Chondrocyte (in vitro differentiated cells): ENCODE data around the gene SNED1. TPM values are rescaled to one million over a fixed set of nuclear protein-coding genes. Genes with fewer than 3 reads are reported as not detected.

Experiments
- DNase-seq: peaks from one replicate; pipeline ENCODE4 v3.0.0; 2021; ENCODE audit warnings: mixed read lengths, low spot score
- H3K27ac Mint-ChIP-seq: one replicate; pipeline ENCODE4 v1.8.0; 2021; ENCODE audit warnings: mild to moderate bottlenecking, moderate library complexity, mixed read lengths; ENCODE audit not compliant: unreplicated experiment
- H3K27me3 Mint-ChIP-seq: 2 replicates; pipeline ENCODE4 v1.8.0; 2021; ENCODE audit warnings: low read depth, mixed read lengths
- H3K36me3 Mint-ChIP-seq: 2 replicates; pipeline ENCODE4 v1.8.0; 2021; ENCODE audit warnings: low read depth, mixed read lengths
- H3K4me1 Mint-ChIP-seq: 2 replicates; pipeline ENCODE4 v1.8.0; 2021; ENCODE audit warnings: low read depth, mild to moderate bottlenecking, mixed read lengths
- H3K4me3 Mint-ChIP-seq: one replicate; pipeline ENCODE4 v1.8.0; 2021; ENCODE audit warnings: mild to moderate bottlenecking, moderate library complexity, mixed read lengths; ENCODE audit not compliant: unreplicated experiment
- H3K9me3 Mint-ChIP-seq: 2 replicates; pipeline ENCODE4 v1.8.0; 2021; ENCODE audit warnings: low read depth, mixed read lengths
- total RNA-seq: library from RNA; stranded (reverse); gene quantifications from 3 replicates; pipeline ENCODE4 v1.2.1, GENCODE V29; 2021
- TF ChIP-seq, protein P1 (sequence below): fragments of 200-600 bp; sonication (generic); IDR thresholded peaks from 2 replicates; pipeline ENCODE4 v1.5.0; 2021; ENCODE audit warnings: antibody characterized with exemption, mild to moderate bottlenecking, moderate library complexity

SNED1 gene
- total RNA-seq, 1 donor from 2014 or later: 1.9 TPM

DNA sequence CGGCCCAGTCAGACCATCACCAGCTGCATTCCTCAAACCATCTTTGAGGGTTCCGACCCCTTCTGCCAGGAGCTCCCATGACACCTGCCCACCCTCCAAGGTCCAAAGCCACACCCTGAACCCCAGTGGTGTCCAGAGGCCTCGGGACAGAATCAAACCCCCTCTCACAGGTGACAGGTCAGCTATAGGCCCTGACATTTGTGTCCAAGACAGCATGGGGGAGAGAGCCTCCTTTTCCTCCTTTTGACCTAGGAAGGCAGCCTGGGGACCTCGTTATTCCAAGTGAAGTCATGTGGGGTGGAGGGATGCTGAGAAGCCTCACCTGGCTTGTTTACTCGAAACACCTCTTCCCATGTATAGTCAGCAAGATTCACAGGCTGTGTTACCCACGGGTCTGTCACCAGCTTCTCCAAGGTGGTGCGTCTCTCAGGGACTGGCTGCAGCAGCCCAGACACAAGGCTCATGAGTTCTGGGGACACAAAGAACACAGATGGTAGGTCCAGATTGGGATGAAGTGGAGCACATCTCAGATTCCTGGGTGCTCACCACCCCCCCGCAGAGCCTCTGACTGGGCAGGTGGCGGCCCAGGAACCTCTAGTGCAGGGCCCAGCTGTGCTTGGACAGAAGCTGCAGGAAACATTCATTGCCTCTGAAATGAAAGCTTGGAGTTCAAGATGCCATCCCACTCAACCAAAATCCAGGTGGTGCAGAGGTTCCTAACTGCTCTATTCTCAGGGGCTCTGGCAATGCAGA, 108.8 kb downstream of the SNED1 start:
- Mint-ChIP-seq H3K27me3 (no peaks in the 10 kb centered on the region), H3K36me3 (no peaks in the 10 kb centered on the region), H3K4me1 (peaks cover 8% of the 10 kb centered on the region), H3K4me3 (no peak overlapping the region), H3K9me3 (no peaks in the 10 kb centered on the region), H3K27ac (no peak overlapping the region)
- TF ChIP-seq, protein P1, sequence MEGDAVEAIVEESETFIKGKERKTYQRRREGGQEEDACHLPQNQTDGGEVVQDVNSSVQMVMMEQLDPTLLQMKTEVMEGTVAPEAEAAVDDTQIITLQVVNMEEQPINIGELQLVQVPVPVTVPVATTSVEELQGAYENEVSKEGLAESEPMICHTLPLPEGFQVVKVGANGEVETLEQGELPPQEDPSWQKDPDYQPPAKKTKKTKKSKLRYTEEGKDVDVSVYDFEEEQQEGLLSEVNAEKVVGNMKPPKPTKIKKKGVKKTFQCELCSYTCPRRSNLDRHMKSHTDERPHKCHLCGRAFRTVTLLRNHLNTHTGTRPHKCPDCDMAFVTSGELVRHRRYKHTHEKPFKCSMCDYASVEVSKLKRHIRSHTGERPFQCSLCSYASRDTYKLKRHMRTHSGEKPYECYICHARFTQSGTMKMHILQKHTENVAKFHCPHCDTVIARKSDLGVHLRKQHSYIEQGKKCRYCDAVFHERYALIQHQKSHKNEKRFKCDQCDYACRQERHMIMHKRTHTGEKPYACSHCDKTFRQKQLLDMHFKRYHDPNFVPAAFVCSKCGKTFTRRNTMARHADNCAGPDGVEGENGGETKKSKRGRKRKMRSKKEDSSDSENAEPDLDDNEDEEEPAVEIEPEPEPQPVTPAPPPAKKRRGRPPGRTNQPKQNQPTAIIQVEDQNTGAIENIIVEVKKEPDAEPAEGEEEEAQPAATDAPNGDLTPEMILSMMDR: no peak
- DNase-seq: no peak

DNA sequence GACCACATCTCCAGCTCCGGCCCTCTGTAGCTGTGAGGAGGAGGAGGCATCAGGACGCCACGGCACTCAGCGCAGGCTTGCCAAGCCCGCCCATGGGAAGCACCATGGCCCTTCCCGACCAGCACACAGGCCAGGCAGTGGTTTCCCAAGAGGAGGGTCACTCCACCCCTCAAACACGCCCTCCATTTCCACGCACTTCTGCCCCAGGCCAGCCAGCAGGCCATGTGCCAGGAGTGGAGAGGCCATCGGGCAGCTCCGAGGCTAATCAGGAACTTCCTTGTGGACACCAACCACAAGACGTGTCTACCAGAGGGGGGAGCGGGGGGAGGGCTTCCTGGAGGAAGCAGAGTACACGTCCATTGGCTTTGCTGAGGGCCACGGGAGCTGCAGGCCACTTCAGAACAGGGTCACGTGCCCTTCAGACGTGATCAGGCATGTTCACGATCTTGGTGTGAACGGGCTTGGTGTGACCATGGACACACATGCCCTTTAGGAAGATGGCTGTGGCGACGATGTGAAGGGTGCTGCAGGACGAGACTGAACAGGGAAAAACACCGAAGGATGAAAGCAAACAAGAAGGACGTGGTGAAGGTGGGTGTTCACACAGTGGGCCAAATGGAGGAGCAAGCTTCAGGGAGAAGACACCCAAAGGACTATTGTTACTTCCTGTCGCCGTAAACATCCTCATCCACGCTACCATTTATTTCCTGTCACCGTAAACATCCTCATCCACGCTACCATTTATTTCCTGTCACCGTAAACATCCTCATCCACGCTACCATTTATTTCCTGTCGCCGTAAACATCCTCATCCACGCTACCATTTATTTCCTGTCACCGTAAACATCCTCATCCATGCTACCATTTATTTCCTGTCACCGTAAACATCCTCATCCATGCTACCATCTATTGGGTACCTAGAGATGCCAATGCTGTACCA, 110.1 kb downstream of the SNED1 start:
- TF ChIP-seq, protein P1: no peak
- Mint-ChIP-seq H3K36me3 (no peaks in the 10 kb centered on the region), H3K27me3 (no peaks in the 10 kb centered on the region), H3K4me1 (no peaks in the 10 kb centered on the region), H3K9me3 (no peaks in the 10 kb centered on the region), H3K27ac (no peak overlapping the region), H3K4me3 (no peak overlapping the region)
- DNase-seq: no peak

DNA sequence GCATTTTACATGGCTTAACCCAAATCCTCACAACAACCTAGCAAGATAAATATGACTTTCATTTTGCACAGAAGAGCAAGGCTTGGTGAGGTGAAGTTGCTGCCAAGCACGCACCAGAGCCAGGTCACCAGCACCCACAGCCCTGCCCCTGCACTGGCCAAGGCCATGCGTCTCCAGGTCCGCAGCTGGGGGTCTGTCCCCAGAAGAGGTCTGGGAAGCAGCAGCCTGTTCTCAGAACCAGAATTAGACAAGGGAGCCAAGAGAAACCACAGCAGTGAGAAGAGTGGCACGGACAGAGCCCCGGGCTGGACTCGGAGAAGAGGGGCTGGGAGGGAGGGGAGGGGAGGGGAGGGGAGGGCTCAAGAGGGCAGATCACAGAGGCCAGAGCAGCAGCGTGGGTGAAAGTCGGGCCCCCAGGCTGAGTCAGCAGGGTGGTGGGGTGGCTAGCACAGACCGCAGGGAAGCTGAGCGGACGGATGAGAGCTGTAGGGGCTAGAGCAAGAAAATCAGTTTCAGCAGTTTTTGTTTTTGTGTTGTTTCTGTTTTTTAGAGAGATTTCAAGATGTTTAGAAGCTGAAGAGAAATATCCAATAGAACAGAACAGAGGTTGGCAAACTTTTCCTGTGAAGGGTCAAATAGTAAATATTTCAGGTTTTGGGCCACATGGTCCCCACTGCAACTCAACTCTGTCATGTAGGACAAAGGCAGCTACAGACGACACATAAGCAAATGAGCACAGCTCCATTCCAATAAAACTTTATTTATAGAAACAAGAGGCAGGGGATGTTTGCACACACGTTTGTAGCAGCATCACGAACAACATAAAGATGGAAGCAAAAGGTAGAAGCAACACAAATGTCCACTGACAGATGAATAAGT, 111.0 kb downstream of the SNED1 start:
- TF ChIP-seq, protein P1: no peak

DNA sequence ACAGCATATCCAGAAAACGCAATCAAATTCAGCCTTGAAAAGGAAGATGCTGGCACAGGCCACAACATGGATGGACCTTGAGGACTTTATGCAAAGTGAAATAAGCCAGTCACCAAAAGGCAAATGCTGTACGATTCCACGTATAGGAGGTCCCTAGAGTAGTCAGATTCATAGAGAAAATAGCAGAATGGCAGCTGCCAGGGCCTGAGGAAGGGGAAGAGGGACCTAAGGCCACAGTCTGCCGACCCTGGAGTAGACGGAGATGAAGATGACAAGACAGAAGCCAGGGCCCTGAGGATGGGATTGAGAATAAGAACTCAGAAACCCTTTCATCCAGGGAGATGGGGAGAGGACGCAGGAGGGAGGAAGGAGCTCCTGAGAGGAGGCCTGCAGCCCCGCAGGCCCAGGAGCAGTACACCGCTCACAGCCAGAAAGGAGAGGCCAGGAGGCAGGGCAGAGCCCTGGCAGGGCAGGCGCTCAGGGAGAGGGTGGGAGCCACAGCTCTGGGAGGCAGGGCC, 111.7 kb downstream of the SNED1 start:
- H3K4me3 Mint-ChIP-seq: no peak overlapping the region
- no peaks in the 10 kb centered on the region for H3K27me3 Mint-ChIP-seq
- H3K27ac Mint-ChIP-seq: no peak overlapping the region
- H3K4me1 Mint-ChIP-seq: no peaks in the 10 kb centered on the region
- TF ChIP-seq, protein P1: no peak
- H3K9me3 Mint-ChIP-seq: no peaks in the 10 kb centered on the region
- DNase-seq: no peak
- no peaks in the 10 kb centered on the region for H3K36me3 Mint-ChIP-seq

More for the DNA sequence above, 111.0 kb downstream of the SNED1 start:
- Mint-ChIP-seq H3K9me3 (no peaks in the 10 kb centered on the region), H3K36me3 (no peaks in the 10 kb centered on the region), H3K4me3 (no peak overlapping the region), H3K4me1 (no peaks in the 10 kb centered on the region), H3K27ac (no peak overlapping the region), H3K27me3 (no peaks in the 10 kb centered on the region)
- DNase-seq: no peak
